SU-DHL-6 (cell line): ENCODE results near the gene PSAPL1.

ENCODE experiments used
- CTCF ChIP-seq: fragments of 200-600 bp; sonication (generic); IDR thresholded peaks from one replicate; pipeline ENCODE4 v1.5.1; 2017; ENCODE audit warnings: antibody characterized with exemption, mild to moderate bottlenecking, low read length, moderate library complexity; ENCODE audit not compliant: insufficient read depth, poor library complexity, severe bottlenecking
- EZH2phosphoT487 ChIP-seq: fragments of 200-600 bp; sonication (generic), shearing (Covaris generic); conservative IDR thresholded peaks from 2 replicates; pipeline ENCODE4 v1.6.1; 2018; ENCODE audit warnings: mild to moderate bottlenecking, antibody characterized with exemption, low read length, moderate library complexity, mixed read lengths

GRCh38 chr4:7463566-7464258 is 29.0 kb upstream of the PSAPL1 start:
- TF ChIP-seq CTCF, result no peak
- TF ChIP-seq EZH2phosphoT487, result no peak
